K562 (cell line): ENCODE data around the gene USP20.

ENCODE experiments used
- CHD4 ChIP-seq: fragments of 200-600 bp; sonication (generic); IDR thresholded peaks from 3 replicates; pipeline ENCODE4 v1.6.1; 2012; ENCODE audit warnings: low read depth, mild to moderate bottlenecking, mixed read lengths, low read length, inconsistent platforms; ENCODE audit not compliant: insufficient read depth, insufficient replicate concordance, poor library complexity, severe bottlenecking
- NONO ChIP-seq, 2 experiments: fragments of 200-400 bp in 1 of 2; fragments of 450-650 bp in 1 of 2; formaldehyde crosslinking in 1 of 2; IDR thresholded peaks; 2 replicates each; pipeline ENCODE4 v1.6.1; 2017; ENCODE audit warnings: low read depth in 2 of 2, mild to moderate bottlenecking in 2 of 2, moderate library complexity in 2 of 2, low read length in 1 of 2
- POLR3G ChIP-seq: IDR thresholded peaks from 2 replicates; pipeline ENCODE4 v1.6.1; 2011; ENCODE audit not compliant: insufficient read length, insufficient replicate concordance; ENCODE audit errors: extremely low read depth
- SP1 ChIP-seq: sonication (generic); formaldehyde crosslinking; IDR thresholded peaks from 2 replicates; pipeline ENCODE4 v1.8.1; 2022; ENCODE audit warnings: mild to moderate bottlenecking, missing genetic modification reagents
- USF2 ChIP-seq: sonication (generic); formaldehyde crosslinking; IDR thresholded peaks from 2 replicates; pipeline ENCODE4 v1.5.0; 2020; ENCODE audit warnings: missing genetic modification reagents
- ZEB2 ChIP-seq: fragments of 450-650 bp; IDR thresholded peaks from 2 replicates; pipeline ENCODE4 v1.6.1; 2016
- ZNF778 ChIP-seq: fragments of 450-650 bp; formaldehyde crosslinking; IDR thresholded peaks from 2 replicates; pipeline ENCODE4 v1.4.0; 2020; ENCODE audit warnings: mild to moderate bottlenecking, moderate library complexity

GRCh38 chr9:129876815-129877214, 41.6 kb downstream of the USP20 start:
- no peak for TF ChIP-seq NONO (IDR thresholded peaks at IDR 0.05; ENCODE audit: low read depth in 2 of 2, low read length in 1 of 2)
- TF ChIP-seq SP1 (CRISPR knock-in tag): no peak
- no peak for TF ChIP-seq USF2
- TF ChIP-seq ZEB2: no peak
- no peak for TF ChIP-seq ZNF778 (CRISPR knock-in tag)
- no peak for TF ChIP-seq CHD4
- no peak for TF ChIP-seq POLR3G
